CD4-positive, alpha-beta T cell treated with Interleukin-6 at 100 ng/mL for 8 hours (primary cell): ENCODE measurements around the gene CPXM2.

Experiments used
- DNase-seq: peaks from one replicate; pipeline ENCODE4 v3.0.0-alpha.2; 2020; ENCODE audit warnings: mixed read lengths, low spot score

The CPXM2 gene

DNA sequence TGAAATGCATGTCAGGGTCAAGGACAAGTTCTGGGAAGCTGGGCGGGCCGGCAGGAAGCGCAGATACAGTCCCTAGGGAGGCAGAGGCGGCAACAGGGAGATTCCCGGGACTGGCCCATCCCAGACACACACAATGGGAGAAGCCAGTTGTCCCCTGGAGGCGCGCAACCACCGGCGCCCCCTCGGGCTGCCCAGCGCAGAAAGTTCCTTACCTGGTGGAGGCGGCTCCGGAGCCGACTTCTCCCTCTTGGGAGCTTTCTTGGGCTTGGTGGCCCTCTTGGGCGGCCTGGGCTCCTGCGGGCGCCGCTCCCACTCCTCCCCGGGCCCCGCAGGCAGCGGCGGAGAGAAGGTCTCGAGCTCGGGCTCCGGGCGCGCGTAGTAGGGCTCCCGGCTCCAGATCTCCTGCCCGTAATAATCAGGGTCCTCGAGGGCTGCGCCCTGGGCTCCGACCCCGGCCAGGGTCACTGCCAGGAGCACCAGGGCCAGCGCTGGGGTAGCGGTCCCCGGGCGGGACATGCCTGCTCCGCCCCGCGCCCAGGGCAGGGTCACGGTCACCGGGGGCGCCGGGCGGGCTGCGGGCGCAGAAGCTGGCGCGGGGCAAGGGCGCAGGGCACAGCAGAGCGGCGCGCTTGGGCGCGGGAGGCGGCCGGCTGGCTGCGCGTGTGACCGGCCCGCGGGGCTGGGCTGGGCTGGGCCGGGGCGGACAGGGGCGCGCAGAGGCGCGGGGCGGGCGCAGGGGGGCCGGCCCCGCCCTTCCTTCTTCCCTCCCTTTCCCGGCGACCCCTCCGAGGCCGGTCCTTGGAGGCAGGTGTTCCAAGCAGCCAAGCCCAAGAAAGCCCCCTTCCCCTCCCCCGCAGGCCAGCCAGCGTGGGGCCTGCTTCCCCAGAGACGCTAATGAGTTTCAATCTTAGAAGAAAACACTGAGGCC lies at the start of gene CPXM2:
Gene CPXM2, minus strand, starts transcription at position 664 of the 928 bp plus-strand sequence. Its CDS starts 148 bp downstream, at position 516.
- no peak for DNase-seq

- DNase-seq = no peak
Measured at GRCh38 chr10:123939591-123939990, 48.0 kb upstream of the CPXM2 start.

- DNase-seq = no peak
Measured at GRCh38 chr10:123938890-123939289, 47.3 kb upstream of the CPXM2 start.

DNA sequence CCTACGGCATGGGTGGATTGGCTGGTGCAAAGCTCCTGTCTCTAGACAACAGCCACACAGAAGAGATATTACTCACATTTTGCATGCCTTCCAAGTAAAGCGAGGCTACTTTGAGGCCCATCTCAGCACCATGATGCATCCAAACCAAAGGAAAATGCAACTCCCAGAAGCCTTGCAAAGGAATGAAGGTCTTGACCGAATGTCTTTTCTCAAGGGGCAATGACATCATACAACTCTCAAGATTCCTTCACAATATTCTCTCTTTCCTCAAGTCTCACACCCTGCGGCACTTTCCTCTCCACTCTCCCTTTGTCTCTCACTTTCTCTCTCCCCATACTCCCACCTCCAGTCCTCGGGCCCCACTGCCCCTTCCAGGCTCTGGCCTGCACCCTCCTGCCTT lies 44.8 kb upstream of the CPXM2 start:
- DNase-seq = no peak

GRCh38 chr10:123935680-123936079 lies 44.1 kb upstream of the CPXM2 start:
- no peak for DNase-seq

DNA sequence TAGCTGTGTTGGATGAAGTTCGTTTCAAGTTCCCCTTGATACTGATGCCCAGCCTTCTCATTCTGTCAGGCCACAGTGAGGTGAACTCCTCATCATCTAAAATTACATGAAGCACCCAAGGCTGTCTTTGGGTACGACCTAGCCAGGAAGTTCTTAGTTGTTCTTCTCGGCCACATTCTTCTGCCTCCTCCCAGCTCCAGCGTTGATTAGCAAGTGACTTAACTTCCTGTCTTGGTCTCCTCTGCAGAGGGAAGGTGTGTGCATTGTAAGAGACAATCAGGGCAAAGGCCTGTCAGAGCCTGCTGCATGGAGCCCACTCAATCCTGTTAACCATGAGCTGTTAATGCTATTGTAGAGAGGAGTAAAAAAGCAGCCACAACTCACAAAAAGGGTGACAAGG lies 43.2 kb upstream of the CPXM2 start:
- no peak for DNase-seq

GRCh38 chr10:123930340-123931001 lies 38.9 kb upstream of the CPXM2 start:
- no peak for DNase-seq

GRCh38 chr10:123929791-123930190 lies 38.2 kb upstream of the CPXM2 start:
- DNase-seq = no peak

DNA sequence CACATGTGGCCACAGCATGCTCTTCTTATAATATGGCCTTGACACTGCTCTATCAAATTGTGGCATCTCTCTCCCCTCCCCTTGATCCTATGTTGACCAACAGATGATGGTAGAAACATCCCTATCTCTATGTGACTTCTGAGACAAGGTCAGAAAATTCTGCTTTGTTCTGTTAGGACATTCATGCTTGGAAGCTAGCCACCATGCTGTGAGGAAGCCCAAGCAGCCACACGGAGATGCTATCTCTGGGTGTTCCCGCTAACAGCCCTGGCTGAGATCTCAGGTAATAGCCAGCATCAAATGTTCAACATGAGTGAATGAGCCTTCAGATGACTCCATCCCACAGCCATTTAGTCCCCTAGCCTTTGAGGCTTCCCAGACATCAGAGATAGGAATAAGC lies 36.8 kb upstream of the CPXM2 start:
- DNase-seq = no peak

DNA sequence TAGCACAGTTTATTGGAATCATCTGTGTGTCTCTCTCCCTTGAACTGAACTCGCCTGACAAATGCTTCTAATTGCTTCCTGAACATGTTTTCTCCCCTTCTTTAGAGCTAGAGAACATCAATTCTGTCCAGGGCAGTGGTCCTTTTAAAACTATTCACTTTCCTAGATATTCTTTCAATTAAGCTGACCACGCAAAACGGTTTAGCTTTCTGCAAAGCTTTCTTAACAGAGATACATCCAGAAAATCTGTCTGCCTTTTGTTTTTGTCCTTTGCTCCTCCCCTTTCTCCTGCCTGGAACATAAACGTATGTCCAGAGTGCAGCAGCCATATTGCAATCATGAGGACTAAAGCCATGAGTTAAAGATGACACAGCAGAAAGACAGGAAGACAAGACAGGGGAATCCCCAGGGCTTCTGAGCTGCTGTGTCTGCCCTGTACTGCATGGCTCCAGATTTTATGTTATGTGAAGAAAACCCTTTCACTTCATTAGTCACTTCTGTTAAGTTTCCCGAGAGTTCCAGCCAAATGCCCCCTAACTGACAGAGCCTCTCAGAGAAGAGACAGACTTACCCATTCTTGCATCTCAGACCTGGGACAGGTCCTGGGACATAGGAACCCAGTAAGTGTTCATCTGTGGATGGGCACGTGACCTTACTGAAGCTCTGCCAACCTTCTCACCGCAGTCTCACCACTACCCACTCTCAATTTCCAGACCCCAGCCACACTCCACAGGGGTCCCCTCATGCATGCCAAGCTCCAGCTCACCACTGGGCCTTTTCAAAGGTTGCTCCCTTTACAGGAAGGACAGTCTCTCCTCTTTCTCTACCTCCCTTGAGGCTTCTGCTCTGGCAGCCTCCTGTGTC lies 35.0 kb upstream of the CPXM2 start:
- no peak for DNase-seq

- DNase-seq = no peak
Measured at GRCh38 chr10:123922126-123922525, 30.5 kb upstream of the CPXM2 start.

DNA sequence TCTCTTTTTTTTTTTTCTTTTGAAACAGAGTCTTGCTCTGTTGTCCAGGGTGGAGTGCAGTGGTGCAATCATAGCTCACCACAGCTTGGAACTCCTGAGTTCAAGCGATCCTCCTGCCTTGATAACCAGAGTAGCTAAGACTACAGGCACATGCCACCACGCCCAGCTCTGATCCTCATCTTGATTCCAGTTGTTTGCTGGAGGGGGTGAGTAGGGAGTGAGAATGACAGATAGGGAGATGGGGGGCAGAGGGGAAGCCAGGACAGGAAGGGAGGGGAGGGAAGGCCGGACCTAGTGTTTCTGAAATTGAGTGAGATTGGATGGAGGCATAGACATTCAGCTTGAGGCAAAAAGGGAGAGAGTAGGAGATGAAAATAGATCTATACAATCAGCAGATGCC lies 25.2 kb upstream of the CPXM2 start:
- DNase-seq = no peak

DNA sequence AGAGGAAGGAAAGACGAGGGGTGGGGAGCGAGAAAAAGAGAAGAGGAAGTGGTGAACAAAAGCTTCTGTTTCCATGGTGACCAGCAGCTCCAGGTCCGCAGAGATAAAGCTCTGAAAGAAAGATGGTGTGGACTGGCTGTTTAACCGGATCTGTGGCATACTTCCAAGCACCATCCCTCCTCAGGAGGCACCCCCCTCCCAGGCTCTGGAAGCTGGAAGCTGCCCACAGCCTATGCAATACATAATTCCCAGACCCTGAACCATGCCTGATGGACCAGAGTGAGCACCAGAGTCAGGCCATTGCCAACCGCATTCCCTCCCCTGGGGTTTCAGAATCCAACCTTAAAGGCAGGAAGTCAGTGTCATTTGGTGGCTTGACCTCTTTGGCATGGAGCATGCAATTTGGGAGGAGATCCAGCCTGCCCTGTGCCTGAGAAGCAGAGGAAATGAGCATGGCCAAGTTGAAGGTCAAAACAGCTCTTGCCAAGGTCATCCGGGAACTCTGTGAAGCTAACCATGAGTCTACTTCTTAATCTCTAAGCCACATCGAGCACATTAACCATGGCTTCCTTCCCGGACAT lies 22.2 kb upstream of the CPXM2 start:
- DNase-seq = no peak

GRCh38 chr10:123912871-123913270 lies 21.3 kb upstream of the CPXM2 start:
- DNase-seq = no peak

DNA sequence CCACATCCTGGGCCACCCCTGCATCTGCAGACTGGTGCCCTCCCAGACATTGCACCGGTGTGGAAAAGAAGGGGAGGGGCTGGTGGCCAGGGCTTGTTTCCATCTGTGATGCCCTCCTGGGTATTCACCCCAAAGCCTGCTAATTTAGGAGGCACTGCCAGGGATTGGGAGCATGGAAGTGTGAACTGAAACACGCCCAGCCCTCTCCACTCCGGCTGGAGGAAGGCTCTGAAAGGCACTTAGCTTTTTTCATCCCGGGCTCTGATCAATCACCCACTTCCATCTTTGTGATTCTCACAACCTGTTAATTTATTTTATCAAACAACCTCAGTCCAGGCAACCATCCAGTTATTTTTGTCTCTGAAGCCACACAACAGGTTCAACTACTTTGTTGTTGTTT lies 20.9 kb upstream of the CPXM2 start:
- DNase-seq = no peak

DNA sequence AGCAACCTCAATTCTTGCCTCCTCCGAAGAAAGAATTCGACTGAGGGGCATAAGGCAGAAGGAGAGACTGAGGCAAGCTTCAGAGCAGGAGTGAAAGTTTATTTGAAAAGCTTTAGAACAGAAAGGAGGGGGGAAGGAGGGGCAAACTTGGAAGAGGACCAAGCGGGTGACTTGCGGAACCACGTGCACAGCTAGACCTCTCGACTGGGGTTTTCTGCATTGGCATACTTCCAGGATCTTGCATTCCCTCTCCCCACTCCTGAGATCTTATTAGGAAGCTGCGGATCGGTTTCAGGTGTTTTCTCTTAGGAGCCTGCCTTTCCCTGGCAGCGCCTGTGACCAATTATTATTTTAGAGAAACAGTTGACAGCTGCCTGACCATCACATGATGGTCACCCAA lies 20.3 kb upstream of the CPXM2 start:
- DNase-seq = no peak

GRCh38 chr10:123909866-123910265 lies 18.3 kb upstream of the CPXM2 start:
- no peak for DNase-seq

- DNase-seq = no peak
Measured at GRCh38 chr10:123909426-123909825, 17.8 kb upstream of the CPXM2 start.

GRCh38 chr10:123908379-123908778 lies 16.8 kb upstream of the CPXM2 start:
- DNase-seq = no peak

- DNase-seq = no peak
Measured at GRCh38 chr10:123906884-123907652, 15.5 kb upstream of the CPXM2 start.

- DNase-seq = no peak
Measured at GRCh38 chr10:123906296-123906695, 14.7 kb upstream of the CPXM2 start.
